NCI-H187 (cell line): ENCODE data around the gene RPTOR.

Source experiments
- DNase-seq, 2 experiments: peaks; one replicate each; lab custom pipeline; 2025; lab: John Stamatoyannopoulos, UW

The RPTOR gene

GRCh38 chr17:80917716-80918560 lies 373.3 kb downstream of the RPTOR start:
- no peak for DNase-seq

GRCh38 chr17:80918731-80919130 lies 374.1 kb downstream of the RPTOR start:
- DNase-seq: no peak

GRCh38 chr17:80919331-80920311 lies 375.0 kb downstream of the RPTOR start:
- DNase-seq: no peak

GRCh38 chr17:80920441-80920840 lies 375.8 kb downstream of the RPTOR start:
- DNase-seq: no peak

- no peak for DNase-seq
Observed at GRCh38 chr17:80921159-80921558, 376.5 kb downstream of the RPTOR start.

- no peak for DNase-seq
Observed at GRCh38 chr17:80921741-80922579, 377.3 kb downstream of the RPTOR start.

- no peak for DNase-seq
Observed at GRCh38 chr17:80922580-80923160, 378.0 kb downstream of the RPTOR start.

GRCh38 chr17:80923211-80924110 lies 378.8 kb downstream of the RPTOR start:
- DNase-seq: no peak

- DNase-seq: no peak
Observed at GRCh38 chr17:80924111-80924806, 379.6 kb downstream of the RPTOR start.

- DNase-seq: no peak
Observed at GRCh38 chr17:80924807-80925610, 380.4 kb downstream of the RPTOR start.

- no peak for DNase-seq
Observed at GRCh38 chr17:80925688-80926335, 381.2 kb downstream of the RPTOR start.

GRCh38 chr17:80926591-80927250 lies 382.1 kb downstream of the RPTOR start:
- no peak for DNase-seq

- DNase-seq: no peak
Observed at GRCh38 chr17:80927791-80928216, 383.2 kb downstream of the RPTOR start.

- DNase-seq: no peak
Observed at GRCh38 chr17:80929449-80929848, 384.8 kb downstream of the RPTOR start.

GRCh38 chr17:80930335-80931279 lies 386.0 kb downstream of the RPTOR start:
- DNase-seq: no peak

GRCh38 chr17:80931421-80932265 lies 387.0 kb downstream of the RPTOR start:
- DNase-seq: peak; percentile 4 to 61
